ENCODE data around the gene PSMB3. TPM values are rescaled to one million over a fixed set of nuclear protein-coding genes. Genes with fewer than 3 reads are reported as not detected.

Gene PSMB3
- total RNA-seq, 1 experiment from 2014 or later: 346 TPM

DNA sequence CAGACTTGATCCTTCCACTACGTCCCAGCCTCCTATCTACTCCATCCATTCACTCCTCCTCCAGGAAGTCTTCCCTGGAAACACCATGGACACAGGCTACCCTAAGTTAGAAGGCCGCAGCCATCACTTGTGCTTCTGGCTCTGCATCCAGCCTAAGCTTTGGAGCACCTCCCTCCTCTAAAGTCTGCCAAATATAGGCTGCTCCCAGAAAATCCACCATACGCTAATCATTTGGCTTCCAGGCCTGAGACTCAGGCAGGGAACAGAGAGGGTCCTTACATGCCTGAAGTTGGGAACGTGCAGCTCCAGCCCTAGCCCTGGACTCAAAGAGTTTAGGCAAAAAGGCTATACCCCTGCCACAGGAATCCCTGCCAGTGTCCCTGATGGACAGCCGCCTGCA, 11.1 kb upstream of the PSMB3 start:
- ATAC-seq: no peak

More for the DNA sequence above, 11.1 kb upstream of the PSMB3 start:
- H3K27me3 ChIP-seq (ENCODE audit: insufficient read depth, low read length): no peaks in the 10 kb centered on the region
- H3K4me1 ChIP-seq (ENCODE audit: control insufficient read depth in 1 of 2, insufficient read depth in 2 of 2, low read length in 2 of 2): peaks cover 18 to 24% of the 10 kb centered on the region in 2 experiments
- H3K4me2 ChIP-seq (ENCODE audit: low read length): no peak overlapping the region
- BruUV-seq (replicated peaks): no TSS peak
- no peak overlapping the region for H3K4me3 ChIP-seq (replicated peaks in 1 of 2; ENCODE audit: low read depth in 1 of 2, low read length in 2 of 2)
- POLR2A ChIA-PET: no interaction called here
- DNase-seq (ENCODE audit: low read depth, low spot score): no peak
- peaks cover 13 to 16% of the 10 kb centered on the region in 2 experiments; a peak in 3 of 4 replicates for H3K36me3 ChIP-seq (ENCODE audit: control insufficient read depth in 1 of 2, insufficient read depth in 2 of 2, low read length in 2 of 2)
- TF ChIP-seq TCF7L2 (IDR thresholded peaks at IDR 0.05; ENCODE audit: borderline replicate concordance, extremely low read depth, insufficient read depth, insufficient read length) (no peak), SIN3A (IDR thresholded peaks at IDR 0.05; ENCODE audit: low read depth) (no peak), CEBPB (IDR thresholded peaks at IDR 0.05; ENCODE audit: low read depth) (no peak), JUND (IDR thresholded peaks at IDR 0.05) (no peak), EZH2phosphoT487 (IDR thresholded peaks at IDR 0.05; ENCODE audit: borderline replicate concordance) (no peak), EZH2 (IDR thresholded peaks at IDR 0.05) (no peak), EGR1 (IDR thresholded peaks at IDR 0.05; ENCODE audit: low read depth) (no peak), POLR2A (IDR thresholded peaks at IDR 0.05; ENCODE audit: borderline replicate concordance, extremely low read depth, insufficient read depth, insufficient read length) (no peak), CBX3 (IDR thresholded peaks at IDR 0.05; ENCODE audit: low read depth) (no peak), ZNF274 (IDR thresholded peaks at IDR 0.05; ENCODE audit: low read depth, low read length) (no peak), POLR2AphosphoS5 (IDR thresholded peaks at IDR 0.05; ENCODE audit: low read depth, low read length) (no peak), SP1 (IDR thresholded peaks at IDR 0.05; ENCODE audit: low read depth) (no peak)
- TF ChIP-seq, protein P1, sequence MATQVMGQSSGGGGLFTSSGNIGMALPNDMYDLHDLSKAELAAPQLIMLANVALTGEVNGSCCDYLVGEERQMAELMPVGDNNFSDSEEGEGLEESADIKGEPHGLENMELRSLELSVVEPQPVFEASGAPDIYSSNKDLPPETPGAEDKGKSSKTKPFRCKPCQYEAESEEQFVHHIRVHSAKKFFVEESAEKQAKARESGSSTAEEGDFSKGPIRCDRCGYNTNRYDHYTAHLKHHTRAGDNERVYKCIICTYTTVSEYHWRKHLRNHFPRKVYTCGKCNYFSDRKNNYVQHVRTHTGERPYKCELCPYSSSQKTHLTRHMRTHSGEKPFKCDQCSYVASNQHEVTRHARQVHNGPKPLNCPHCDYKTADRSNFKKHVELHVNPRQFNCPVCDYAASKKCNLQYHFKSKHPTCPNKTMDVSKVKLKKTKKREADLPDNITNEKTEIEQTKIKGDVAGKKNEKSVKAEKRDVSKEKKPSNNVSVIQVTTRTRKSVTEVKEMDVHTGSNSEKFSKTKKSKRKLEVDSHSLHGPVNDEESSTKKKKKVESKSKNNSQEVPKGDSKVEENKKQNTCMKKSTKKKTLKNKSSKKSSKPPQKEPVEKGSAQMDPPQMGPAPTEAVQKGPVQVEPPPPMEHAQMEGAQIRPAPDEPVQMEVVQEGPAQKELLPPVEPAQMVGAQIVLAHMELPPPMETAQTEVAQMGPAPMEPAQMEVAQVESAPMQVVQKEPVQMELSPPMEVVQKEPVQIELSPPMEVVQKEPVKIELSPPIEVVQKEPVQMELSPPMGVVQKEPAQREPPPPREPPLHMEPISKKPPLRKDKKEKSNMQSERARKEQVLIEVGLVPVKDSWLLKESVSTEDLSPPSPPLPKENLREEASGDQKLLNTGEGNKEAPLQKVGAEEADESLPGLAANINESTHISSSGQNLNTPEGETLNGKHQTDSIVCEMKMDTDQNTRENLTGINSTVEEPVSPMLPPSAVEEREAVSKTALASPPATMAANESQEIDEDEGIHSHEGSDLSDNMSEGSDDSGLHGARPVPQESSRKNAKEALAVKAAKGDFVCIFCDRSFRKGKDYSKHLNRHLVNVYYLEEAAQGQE (IDR thresholded peaks at IDR 0.05; ENCODE audit: low read depth): no peak
- TF ChIP-seq, protein P2, sequence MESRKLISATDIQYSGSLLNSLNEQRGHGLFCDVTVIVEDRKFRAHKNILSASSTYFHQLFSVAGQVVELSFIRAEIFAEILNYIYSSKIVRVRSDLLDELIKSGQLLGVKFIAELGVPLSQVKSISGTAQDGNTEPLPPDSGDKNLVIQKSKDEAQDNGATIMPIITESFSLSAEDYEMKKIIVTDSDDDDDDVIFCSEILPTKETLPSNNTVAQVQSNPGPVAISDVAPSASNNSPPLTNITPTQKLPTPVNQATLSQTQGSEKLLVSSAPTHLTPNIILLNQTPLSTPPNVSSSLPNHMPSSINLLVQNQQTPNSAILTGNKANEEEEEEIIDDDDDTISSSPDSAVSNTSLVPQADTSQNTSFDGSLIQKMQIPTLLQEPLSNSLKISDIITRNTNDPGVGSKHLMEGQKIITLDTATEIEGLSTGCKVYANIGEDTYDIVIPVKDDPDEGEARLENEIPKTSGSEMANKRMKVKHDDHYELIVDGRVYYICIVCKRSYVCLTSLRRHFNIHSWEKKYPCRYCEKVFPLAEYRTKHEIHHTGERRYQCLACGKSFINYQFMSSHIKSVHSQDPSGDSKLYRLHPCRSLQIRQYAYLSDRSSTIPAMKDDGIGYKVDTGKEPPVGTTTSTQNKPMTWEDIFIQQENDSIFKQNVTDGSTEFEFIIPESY (IDR thresholded peaks at IDR 0.05; ENCODE audit: extremely low read depth, insufficient replicate concordance, low read length): no peak
- TF ChIP-seq, protein P3, sequence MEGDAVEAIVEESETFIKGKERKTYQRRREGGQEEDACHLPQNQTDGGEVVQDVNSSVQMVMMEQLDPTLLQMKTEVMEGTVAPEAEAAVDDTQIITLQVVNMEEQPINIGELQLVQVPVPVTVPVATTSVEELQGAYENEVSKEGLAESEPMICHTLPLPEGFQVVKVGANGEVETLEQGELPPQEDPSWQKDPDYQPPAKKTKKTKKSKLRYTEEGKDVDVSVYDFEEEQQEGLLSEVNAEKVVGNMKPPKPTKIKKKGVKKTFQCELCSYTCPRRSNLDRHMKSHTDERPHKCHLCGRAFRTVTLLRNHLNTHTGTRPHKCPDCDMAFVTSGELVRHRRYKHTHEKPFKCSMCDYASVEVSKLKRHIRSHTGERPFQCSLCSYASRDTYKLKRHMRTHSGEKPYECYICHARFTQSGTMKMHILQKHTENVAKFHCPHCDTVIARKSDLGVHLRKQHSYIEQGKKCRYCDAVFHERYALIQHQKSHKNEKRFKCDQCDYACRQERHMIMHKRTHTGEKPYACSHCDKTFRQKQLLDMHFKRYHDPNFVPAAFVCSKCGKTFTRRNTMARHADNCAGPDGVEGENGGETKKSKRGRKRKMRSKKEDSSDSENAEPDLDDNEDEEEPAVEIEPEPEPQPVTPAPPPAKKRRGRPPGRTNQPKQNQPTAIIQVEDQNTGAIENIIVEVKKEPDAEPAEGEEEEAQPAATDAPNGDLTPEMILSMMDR (IDR thresholded peaks at IDR 0.05 in 2 of 3, conservative IDR thresholded peaks at IDR 0.05 in 1 of 3; ENCODE audit: borderline replicate concordance in 1 of 3, insufficient read depth in 1 of 3, low read depth in 2 of 3, low read length in 2 of 3): no peak
- peaks cover 59% of the 10 kb centered on the region for H3K79me2 ChIP-seq (ENCODE audit: insufficient read depth, low read length)
- RAD21 ChIA-PET (ENCODE audit: low non-redundant PET in 1 of 2, low total read pairs in 2 of 2, uncharacterized antibody in 2 of 2, unreplicated experiment in 2 of 2): no interaction called here
- H3K9ac ChIP-seq (ENCODE audit: low read length): no peak overlapping the region
- no peaks in the 10 kb centered on the region for H4K20me1 ChIP-seq (ENCODE audit: insufficient read depth)
- CTCF ChIA-PET: no interaction called here
- intact Hi-C loops (cut with micrococcal nuclease): no loop called here
- no peaks in the 10 kb centered on the region for H3K9me3 ChIP-seq (ENCODE audit: control insufficient read depth in 1 of 2, insufficient read depth in 1 of 2, low read depth in 1 of 2, low read length in 2 of 2)
- no peaks in the 10 kb centered on the region for H3K9me2 ChIP-seq (ENCODE audit: insufficient read depth)
- H3K27ac ChIP-seq (ENCODE audit: low read depth, low read length): no peak overlapping the region
- no peak overlapping the region for H2AFZ ChIP-seq (ENCODE audit: low read depth, low read length, poor library complexity, severe bottlenecking)

All from HCT116 (cell line).